ENCODE data around the gene HNRNPH3.

Gene HNRNPH3

DNA sequence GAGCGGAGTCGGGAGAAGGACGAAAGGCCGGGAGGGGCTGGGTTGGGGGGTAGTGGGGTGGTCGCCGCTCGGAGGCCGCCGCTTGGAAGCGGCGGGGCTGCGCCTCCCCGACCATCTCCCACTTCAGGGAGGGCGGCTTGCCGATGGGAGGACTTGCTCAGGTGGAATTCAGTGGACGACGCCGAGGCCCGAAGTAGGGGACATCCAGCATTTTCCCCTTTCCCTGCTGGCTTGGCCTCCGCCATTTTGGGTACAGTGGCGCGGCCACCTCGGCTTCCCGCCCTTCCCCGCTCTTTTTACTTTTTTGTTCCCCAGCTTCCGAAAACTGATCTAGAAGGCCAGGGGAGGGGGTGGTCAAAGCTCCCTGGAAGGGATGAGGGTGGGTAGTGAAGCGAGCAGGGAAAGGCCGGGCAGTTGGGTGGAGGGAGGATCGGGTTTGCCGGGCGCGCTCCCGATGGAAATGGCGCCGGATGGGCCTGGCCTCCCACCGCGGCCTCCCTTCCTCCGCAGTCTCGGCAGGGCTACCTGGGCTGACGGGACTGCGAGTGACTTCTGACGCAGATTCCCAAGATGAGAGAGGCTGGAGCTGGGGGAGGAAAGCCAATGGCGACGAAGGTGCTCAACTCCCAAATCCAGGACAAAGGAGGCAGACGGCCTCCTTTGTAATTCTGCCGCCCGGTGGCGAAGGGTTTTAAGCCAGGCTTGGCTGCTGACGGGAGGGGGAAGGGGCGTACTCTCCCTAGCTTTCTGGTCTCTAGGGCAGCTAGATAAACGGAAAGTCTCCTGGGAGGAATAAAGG, 594 bp downstream of the HNRNPH3 start, which contains the start of gene PBLD:
Gene PBLD (minus strand): TSS at position 670 of the 799 bp plus-strand sequence. CDS start 26,084 bp downstream, outside the sequence.
- peak; percentile 83 for DNase-seq (ENCODE audit: low spot score)

DNA sequence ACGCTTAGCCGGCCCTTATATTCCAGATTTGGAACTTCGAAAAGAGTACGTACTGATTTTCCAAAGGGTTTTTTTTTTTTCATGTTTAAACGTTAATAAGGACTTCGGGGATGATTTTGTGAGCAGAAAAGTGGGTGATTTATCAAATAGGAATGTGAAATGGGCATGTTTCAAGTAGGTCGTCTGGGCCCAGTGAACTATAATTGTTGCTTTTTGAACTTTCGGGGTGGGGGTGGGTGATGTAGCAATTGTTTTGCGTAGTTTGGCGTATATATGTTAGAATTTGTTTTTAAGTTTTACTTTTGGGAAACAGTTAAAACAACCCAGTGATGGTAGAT, 1.2 kb downstream of the HNRNPH3 start:
- DNase-seq (ENCODE audit: low spot score): peak; percentile 78

DNA sequence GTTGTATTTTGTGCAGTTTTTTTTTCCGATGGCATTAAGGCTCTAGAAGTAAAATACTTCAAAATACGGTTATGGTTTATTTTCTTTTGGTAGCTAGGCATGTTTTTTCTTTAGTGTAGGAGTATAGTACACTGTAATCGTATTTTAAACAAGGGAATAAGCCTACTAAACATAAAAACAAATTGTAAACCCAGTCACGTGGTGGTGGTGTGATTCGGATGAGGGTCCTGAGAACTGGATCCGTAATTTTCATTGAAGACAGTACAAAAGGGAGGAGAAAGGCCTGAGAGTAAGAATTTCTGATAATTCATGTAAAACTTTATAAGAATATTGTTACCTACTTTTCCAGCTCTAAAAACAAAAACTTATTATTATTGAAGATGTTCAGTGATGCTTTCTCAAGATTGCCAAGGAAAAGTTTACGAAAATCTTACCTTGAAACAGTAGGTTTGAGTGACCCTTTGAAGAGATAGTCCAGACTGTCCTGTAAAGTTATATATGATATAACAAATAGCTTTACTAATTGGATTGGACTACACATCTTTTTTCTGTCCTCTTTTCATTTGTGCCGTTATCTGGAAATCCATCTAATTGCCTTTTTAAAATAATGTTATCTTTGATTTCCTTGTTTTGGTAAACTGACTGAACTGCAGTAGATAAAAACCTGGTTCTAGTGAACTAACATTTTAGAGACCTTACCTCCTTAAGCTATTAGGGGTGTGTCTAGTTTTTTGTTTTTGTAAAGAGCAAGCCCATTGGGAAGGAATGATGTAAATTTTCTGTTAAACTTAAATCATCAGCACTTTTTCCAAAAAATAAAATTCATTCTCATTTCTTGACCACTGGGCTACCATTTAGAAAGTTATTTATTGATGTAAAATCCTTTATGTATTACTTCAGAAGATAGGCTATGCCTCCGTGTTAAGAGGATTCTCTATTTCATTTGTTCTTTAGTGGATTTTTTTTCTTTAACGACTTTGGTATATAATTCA, 1.9 kb downstream of the HNRNPH3 start:
- peak; percentile 44 for DNase-seq (ENCODE audit: low spot score)

DNA sequence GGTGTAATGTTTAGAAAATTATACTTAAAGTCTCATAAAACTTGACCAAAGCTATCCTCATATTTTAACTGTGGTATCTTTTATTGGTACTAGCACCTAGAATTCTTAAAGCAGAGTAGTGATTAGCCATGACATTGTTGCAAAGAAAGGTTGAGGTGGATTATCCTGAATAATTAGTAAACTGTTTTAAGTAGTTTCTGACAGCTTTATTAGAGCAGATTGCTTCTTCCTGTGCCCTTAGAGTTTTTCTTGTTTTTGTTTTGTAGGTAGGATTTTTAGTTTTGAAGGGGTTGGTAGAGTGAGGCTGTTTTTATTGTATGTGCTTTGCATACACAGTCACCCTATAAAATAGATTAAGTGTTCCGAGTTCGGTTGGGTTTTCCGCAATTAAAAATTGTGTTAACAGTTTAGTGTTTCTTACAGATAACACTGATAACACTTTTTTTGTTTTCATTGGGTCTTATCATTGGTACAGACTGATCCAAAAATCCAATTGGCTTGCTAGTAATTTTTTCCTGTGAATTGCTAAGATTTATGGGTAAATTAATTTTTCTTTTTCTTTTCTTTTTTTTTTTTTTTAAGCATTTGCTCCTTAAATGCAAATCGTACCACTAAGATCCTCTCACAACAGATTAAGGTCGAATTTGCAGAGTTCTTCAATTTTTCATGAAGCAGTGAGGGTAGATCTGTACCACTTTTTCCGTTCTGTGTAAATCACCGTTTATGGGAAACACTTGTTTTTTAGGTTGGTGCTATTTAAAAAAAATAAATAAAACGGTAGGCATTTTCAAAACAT, 3.0 kb downstream of the HNRNPH3 start:
- DNase-seq (ENCODE audit: low spot score): no peak

DNA sequence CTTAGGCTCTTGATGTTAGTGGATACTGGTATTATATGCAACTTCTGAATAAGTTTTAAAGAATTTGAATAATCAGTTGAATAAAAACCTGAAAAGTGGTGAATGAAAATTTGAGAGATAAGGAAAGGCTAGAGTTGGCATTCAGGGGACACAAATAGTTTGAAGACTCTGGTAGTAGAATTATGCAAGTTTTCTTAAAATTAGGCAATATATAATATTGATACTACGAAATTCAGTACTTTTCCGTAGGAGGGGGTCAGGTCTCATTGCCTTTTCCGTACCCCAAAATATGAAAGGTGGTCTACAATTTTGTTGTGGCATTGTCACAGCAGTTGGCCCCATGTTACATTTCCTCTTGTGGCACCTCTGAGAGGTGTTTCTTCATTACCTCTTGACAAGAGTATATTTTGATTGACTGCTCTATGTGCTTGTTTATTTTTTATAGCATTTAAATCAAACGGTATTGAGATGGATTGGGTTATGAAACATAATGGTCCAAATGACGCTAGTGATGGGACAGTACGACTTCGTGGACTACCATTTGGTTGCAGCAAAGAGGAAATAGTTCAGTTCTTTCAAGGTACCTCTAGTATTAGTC, 5.0 kb downstream of the HNRNPH3 start:
- DNase-seq (ENCODE audit: low spot score): no peak

DNA sequence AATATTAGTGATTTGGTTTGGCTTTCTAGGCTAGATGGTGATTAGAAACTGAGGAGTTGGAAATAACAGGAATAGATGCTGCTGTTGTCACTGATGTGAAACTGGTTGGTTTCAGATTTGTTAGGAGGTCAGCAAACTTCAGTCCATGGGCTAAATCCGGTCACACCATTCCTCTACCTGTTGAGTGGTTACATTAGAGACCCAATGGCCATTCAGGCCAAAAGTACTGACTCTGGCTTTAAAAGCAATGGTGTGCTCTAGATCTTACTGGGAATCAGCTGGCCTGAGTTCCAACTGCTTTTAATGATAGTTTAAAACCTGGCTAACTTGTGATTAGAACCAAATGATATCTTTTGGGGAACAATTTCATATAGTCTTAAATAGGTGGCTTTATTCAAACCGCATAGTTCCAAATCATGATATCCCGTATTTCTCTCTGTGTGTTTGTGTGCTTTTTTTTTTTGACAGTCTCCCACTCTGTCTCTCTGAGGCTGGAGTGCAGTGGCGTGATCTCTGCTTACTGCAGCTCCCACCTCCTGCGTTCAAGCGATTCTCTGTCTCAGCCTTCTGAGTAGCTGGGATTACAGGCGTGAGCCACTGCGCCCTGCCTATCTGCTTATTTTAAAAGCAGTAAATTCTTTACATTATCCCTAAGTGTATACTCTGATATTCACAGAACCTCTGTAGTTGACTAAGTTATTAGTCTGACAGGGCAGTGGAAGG, 8.7 kb downstream of the HNRNPH3 start:
- DNase-seq (ENCODE audit: low spot score): no peak

DNA sequence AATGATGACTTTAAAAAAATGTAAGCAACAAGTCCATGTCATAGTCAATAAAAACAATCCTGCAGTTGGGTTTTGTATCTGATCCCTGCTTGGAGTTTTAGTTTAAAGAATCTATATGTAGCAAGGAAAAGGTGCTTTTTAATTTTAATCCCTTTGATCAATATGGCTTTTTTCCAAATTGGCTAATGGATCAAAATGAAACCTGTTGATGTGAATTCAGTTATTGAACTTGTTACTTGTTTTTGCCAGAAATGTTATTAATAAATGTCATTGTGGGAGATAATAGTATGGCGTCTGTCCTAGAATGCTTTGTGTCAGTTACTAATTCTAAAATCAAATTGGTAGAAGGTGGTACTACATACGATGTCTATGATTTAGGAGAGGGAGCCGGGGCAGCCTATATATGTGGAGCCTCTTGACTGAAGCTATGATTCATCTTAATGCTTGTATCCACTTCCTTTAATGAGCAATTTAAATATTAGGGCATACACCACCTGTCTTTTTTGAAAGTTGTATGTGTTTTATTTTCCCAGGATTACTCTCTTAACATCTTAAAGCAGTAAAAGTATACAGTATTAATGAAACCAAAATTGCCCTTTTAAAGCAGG, 11.1 kb downstream of the HNRNPH3 start:
- DNase-seq (ENCODE audit: low spot score): peak; percentile 40

DNA sequence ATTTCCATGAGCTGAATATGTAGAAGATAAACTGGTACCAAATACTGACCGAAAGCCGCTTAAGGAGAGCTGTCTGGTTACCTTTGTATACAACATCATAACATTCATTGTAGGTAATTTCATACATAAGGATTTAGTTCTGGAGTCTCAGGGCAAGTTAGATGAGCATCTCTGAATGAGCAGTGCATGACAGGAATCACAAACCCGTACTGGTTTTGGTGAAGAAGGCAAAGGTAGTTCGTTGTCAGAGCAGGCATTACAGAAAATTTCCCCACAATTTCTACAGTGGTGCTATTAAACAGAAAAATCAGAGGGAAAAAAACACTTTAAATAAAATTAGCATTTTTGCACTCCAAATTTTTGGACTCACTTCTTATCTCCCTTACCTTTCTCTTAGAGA, 13.8 kb downstream of the HNRNPH3 start:
- no peak for DNase-seq (ENCODE audit: low spot score)

DNA sequence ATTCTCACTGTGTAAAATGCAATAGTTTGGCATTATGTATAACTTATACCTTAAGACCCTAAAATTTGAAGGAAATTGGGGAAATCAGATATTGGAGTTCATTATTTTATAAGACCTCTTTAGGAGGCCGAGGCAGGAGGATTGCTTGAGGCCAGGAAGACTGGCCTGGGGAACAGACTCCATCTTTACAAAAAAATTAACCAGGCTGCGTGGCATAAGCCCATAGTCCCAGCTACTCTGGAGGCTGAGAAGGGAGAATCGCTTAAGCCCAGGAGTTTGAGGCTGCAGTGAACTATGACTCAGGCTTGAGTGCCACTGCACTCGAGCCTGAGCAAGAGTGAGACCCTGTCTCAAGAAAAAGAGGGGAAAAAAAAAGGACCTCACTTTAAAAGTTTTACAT, 14.9 kb downstream of the HNRNPH3 start:
- no peak for DNase-seq (ENCODE audit: low spot score)

DNA sequence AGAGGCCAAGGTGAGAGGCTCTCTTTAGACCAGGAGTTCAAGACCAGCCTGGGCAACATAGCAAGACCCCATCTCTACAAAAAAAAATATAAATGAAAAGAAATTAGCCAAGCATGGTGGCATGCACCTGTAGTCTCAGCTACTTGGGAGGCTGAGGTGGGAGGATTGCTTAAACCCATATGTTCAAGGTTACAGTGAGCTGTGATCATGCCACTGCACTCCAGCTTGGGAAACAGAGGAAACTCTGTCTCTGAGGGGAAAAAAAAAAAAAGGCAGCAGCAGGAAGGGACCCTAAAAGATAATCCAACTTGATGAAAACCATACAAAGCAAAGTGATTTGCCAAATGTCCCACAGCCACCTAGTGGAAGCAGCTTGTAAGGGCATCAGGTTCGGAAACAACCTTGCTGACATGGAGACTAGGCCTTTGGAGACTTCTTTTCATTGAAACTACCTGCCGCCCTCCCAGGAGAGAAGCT, 16.4 kb downstream of the HNRNPH3 start:
- DNase-seq (ENCODE audit: low spot score): peak; percentile 66

DNA sequence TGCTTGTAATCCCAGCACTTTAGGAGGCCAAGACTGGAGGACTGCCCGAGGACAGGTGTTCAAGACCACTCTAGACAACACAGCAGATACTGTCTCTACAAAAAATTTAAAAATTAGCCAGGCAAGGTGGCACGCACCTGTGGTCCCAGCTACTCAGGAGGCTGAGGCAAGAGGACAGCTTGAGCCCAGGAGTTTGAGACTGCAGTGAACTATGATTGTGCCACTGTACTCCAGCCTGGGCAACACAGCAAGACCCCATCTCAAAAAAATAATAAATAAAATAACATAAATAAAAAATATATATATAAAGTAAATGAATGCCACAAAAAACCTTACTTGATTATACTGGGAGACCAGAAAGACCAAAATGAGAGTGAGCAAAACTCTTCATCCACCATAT, 21.7 kb downstream of the HNRNPH3 start:
- no peak for DNase-seq (ENCODE audit: low spot score)

DNA sequence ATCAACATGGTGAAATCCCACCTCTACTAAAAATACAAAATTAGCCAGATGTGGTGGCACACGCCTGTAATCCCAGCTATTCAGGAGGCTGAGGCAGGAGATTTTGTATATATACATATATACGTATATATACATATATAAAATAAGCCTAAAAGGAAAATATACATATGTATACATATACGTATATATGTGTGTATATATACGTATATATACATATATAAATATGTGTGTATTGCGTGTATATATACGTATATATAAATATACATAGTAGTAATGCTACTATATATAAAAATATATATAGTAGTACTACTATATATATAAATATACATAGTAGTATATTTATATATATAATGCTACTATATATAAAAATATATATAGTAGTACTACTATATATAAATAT, 27.3 kb downstream of the HNRNPH3 start:
- DNase-seq (ENCODE audit: low spot score): no peak

DNA sequence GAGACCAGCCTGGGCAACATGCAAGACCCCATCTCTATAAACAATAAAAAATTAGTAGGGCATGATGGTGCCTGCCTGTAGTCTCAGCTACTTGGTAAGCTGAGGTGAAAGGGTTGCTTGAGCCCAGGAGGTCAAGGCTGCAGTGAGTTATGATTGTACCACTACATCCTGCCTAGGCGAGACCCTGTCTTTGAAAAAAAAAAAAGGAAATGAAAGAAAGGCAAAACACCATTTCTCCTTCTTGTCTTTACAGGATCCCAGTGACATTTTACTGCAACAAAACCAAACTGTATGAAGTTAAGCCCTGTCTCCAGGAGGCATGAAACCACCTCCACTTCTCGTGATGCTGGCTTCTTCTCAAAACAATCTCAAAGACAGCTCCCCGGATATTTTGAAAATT, 30.7 kb downstream of the HNRNPH3 start:
- DNase-seq (ENCODE audit: low spot score): no peak

DNA sequence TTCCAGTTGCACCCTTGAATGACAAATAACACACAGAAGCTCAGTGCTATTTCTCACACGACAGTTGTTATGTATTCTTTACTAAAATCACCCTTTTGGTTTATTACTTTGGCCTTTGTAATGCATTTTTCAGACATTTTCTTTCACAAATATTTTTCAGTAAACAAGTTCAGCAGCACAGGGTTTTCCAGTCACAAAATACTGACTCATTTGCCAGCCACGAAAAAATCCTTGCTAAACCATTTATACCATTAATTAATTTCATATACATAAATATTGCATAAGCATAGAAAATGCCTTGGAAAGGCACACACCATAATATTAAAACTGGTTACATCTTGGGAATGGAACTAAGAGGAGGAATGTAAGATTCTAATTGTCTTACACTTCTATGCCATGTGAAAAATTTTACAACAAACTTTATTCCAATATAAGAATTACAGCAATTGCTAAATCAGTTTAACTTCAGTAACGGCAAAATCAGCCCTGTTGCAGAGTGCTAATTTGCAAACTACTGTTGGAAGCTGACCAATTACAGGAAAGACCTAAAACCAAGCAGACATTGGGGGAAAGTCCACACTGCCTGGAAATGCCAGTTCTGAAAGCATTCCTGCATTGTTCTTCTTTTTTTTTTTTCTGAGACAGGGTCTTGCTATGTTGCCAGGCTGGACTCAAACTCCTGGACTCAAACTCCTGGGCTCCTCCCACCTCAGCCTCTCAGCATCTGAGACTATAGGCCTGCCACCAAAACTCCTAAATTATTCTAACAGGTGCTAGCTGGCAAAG, 32.4 kb downstream of the HNRNPH3 start:
- no peak for DNase-seq (ENCODE audit: low spot score)

DNA sequence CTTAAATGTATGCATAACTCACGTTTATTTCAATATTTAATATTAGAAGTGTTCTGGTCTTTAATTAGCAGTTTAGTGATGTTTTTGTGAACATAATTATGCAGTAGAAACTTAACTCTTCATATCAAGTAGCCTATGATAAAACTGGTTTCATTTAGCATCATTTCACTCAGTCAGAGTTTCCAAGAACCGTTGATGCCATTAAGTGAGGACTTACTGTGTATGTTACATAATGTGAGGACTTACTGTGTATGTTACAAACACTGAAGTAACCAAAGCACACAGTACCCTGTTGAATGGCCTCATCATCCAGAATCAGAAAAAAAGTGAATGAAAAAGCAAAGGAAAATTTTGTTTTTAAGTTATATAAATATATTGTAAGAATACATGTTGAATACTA, 33.7 kb downstream of the HNRNPH3 start:
- DNase-seq (ENCODE audit: low spot score): no peak

DNA sequence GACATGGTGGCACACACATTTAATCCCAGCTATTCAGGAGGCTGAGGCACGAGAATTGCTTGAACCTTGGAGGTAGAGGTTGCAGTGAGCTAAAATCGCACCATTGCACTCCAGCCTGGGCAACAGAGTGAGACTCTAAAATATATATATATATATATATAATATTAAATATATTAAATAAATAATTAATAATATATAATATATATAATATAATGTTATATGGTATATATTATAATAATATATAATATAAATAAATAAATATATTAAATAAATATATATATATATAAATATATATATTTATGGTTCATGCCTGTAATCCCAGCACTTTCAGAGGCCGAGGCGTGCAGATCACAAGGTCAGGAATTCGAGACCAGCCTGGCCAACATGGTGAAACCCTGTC, 34.7 kb downstream of the HNRNPH3 start:
- no peak for DNase-seq (ENCODE audit: low spot score)

DNA sequence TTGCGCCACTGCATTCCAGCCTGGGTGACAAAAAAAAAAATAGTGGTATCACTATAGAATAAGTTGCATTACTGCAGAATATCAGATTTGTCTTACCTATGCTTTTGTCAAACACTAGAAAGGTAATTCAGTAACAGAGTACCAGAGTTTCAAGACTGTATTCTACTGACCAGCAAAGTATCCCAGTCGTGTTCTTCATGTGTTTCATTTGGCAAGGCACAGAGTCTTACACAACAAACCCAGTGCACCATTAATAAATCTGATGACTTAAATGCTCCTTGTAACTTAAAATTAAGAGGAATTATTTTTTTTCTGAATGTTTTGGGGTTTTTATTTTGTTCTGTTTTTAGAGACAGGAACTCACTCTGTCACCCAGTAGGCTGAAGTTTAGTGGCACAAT, 35.3 kb downstream of the HNRNPH3 start:
- no peak for DNase-seq (ENCODE audit: low spot score)

DNA sequence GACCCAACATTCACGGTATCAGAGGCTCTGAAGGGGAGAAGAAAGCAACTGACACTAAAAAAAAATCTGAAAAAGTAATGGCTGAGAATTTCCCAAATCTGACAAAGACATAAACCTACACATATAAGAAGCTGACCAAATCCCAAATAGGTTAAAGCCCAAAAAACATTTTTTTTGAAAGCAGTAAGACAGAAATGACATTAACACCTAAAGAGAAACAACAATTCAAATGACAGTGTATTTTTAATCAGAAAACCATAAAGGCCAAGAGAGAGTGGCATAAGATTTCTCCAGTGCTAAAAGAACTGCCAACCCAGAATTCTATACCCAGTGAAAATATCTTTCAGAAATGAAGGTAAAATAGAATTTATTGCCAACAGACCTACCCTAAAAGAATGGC, 39.7 kb downstream of the HNRNPH3 start:
- DNase-seq (ENCODE audit: low spot score): no peak

DNA sequence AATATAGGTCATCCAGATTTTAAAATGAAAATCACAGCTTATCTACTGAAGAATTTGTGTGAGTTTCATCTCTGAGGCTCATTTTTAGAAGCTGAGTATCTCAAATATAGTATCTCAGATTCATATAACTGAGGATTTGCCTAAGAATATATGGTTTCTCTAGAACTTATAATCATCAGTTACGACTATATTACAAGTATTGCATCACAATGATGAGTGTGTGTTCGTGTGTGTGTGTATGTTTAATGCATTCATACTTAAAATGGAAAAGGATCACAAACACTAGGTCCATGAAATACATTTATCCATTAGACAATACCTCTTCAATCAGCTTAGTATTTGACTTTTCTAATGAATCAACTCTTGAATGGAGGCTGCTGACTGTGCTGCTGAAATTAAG, 53.9 kb downstream of the HNRNPH3 start:
- DNase-seq (ENCODE audit: low spot score): no peak
